ENCODE data around the gene SAMD1.

The SAMD1 gene

GRCh38 chr19:14055396-14055795 lies 35.2 kb downstream of the SAMD1 start:
- Histone ChIP-seq H3K9ac (ENCODE audit: low read length) (no peak overlapping the region), H3K4me2 (ENCODE audit: low read depth, low read length) (no peak overlapping the region), H3K27me3 (replicated peaks; ENCODE audit: insufficient read depth, low read length) (peaks cover 35% of the 10 kb centered on the region), H4K20me1 (ENCODE audit: insufficient read depth, low read length) (no peaks in the 10 kb centered on the region), H3K36me3 (replicated peaks; ENCODE audit: insufficient read depth, low read length) (no peaks in the 10 kb centered on the region), H3K27ac (ENCODE audit: low read length) (no peak overlapping the region), H2AFZ (ENCODE audit: low read length) (no peak overlapping the region), H3K9me2 (replicated peaks; ENCODE audit: insufficient read depth, low read length) (no peaks in the 10 kb centered on the region), H3K9me3 (replicated peaks; ENCODE audit: insufficient read depth, low read length) (no peaks in the 10 kb centered on the region), H3F3A (ENCODE audit: insufficient read depth, low read length) (no peaks in the 10 kb centered on the region), H3K79me2 (ENCODE audit: low read length) (no peaks in the 10 kb centered on the region), H3K4me3 (ENCODE audit: low read length) (no peak overlapping the region), H3K4me1 (ENCODE audit: low read length) (no peaks in the 10 kb centered on the region; the same call in 1 of the 2 replicates)
- DNase-seq: no peak
- TF ChIP-seq CTCF (IDR thresholded peaks at IDR 0.05; ENCODE audit: low read length): no peak
- TF ChIP-seq EZH2 (optimal IDR thresholded peaks at IDR 0.05; ENCODE audit: low read depth, low read length): no peak
- no peak for TF ChIP-seq EZH2phosphoT487 (IDR thresholded peaks at IDR 0.05; ENCODE audit: low read length)

GRCh38 chr19:14054721-14055120 lies 35.8 kb downstream of the SAMD1 start:
- no peaks in the 10 kb centered on the region for H3K36me3 ChIP-seq (replicated peaks; ENCODE audit: insufficient read depth, low read length)
- H3K27me3 ChIP-seq (replicated peaks; ENCODE audit: insufficient read depth, low read length): peaks cover 29% of the 10 kb centered on the region
- H3K9ac ChIP-seq (ENCODE audit: low read length): no peak overlapping the region
- no peaks in the 10 kb centered on the region for H3K9me3 ChIP-seq (replicated peaks; ENCODE audit: insufficient read depth, low read length)
- H2AFZ ChIP-seq (ENCODE audit: low read length): no peak overlapping the region
- no peaks in the 10 kb centered on the region for H3F3A ChIP-seq (ENCODE audit: insufficient read depth, low read length)
- DNase-seq: no peak
- no peak overlapping the region for H3K4me2 ChIP-seq (ENCODE audit: low read depth, low read length)
- no peaks in the 10 kb centered on the region for H3K79me2 ChIP-seq (ENCODE audit: low read length)
- TF ChIP-seq CTCF (IDR thresholded peaks at IDR 0.05; ENCODE audit: low read length) (no peak), EZH2 (optimal IDR thresholded peaks at IDR 0.05; ENCODE audit: low read depth, low read length) (no peak), EZH2phosphoT487 (IDR thresholded peaks at IDR 0.05; ENCODE audit: low read length) (no peak)
- H3K4me3 ChIP-seq (ENCODE audit: low read length): no peak overlapping the region
- no peak overlapping the region for H3K27ac ChIP-seq (ENCODE audit: low read length)
- H4K20me1 ChIP-seq (ENCODE audit: insufficient read depth, low read length): no peaks in the 10 kb centered on the region
- H3K9me2 ChIP-seq (replicated peaks; ENCODE audit: insufficient read depth, low read length): no peaks in the 10 kb centered on the region
- no peaks in the 10 kb centered on the region; the same call in 1 of the 2 replicates for H3K4me1 ChIP-seq (ENCODE audit: low read length)

- Histone ChIP-seq H3K9me2 (replicated peaks; ENCODE audit: insufficient read depth, low read length) (no peaks in the 10 kb centered on the region), H3K9me3 (replicated peaks; ENCODE audit: insufficient read depth, low read length) (no peaks in the 10 kb centered on the region), H3F3A (ENCODE audit: insufficient read depth, low read length) (no peaks in the 10 kb centered on the region), H3K4me1 (ENCODE audit: low read length) (no peaks in the 10 kb centered on the region; the same call in 1 of the 2 replicates), H3K79me2 (ENCODE audit: low read length) (no peaks in the 10 kb centered on the region), H3K9ac (ENCODE audit: low read length) (no peak overlapping the region), H3K36me3 (replicated peaks; ENCODE audit: insufficient read depth, low read length) (no peaks in the 10 kb centered on the region), H3K4me3 (ENCODE audit: low read length) (no peak overlapping the region), H3K27ac (ENCODE audit: low read length) (no peak overlapping the region), H4K20me1 (ENCODE audit: insufficient read depth, low read length) (no peaks in the 10 kb centered on the region), H3K4me2 (ENCODE audit: low read depth, low read length) (no peak overlapping the region), H3K27me3 (replicated peaks; ENCODE audit: insufficient read depth, low read length) (peaks cover 23% of the 10 kb centered on the region), H2AFZ (ENCODE audit: low read length) (no peak overlapping the region)
- no peak for DNase-seq
- TF ChIP-seq EZH2 (optimal IDR thresholded peaks at IDR 0.05; ENCODE audit: low read depth, low read length) (no peak), CTCF (IDR thresholded peaks at IDR 0.05; ENCODE audit: low read length) (no peak)
Observed at GRCh38 chr19:14054099-14054498, 36.5 kb downstream of the SAMD1 start.

Data from MM.1S (cell line).